GM12878 (cell line): Measurements from ENCODE around the gene NTPCR.

Experiments
- BCL11A ChIP-seq: IDR thresholded peaks from 2 replicates; pipeline ENCODE4 v1.6.1; 2011; ENCODE audit warnings: low read depth, low read length
- BMI1 ChIP-seq: fragments of 450-650 bp; IDR thresholded peaks from 2 replicates; pipeline ENCODE4 v1.6.1; 2016; ENCODE audit warnings: mild to moderate bottlenecking, moderate library complexity, borderline replicate concordance
- CTCF ChIP-seq, 3 experiments: IDR thresholded peaks in 2 of 3; conservative IDR thresholded peaks in 1 of 3; 2 replicates each; pipeline ENCODE4 v1.5.1; 2011; ENCODE audit warnings: low read depth in 3 of 3, low read length in 3 of 3, mild to moderate bottlenecking in 3 of 3, control low read depth in 2 of 3, moderate library complexity in 2 of 3, inconsistent platforms in 1 of 3, mixed read lengths in 1 of 3; ENCODE audit not compliant: control insufficient read depth in 2 of 3, insufficient read depth in 1 of 3; ENCODE audit errors: extremely low read depth in 1 of 3
- EGR1 ChIP-seq, 2 experiments: IDR thresholded peaks; 1 replicate in 1 of 2; 2 replicates in 1 of 2; pipeline ENCODE4 v1.6.1; 2011 to 2012; ENCODE audit warnings: low read depth in 2 of 2, low read length in 2 of 2, borderline replicate concordance in 1 of 2, mild to moderate bottlenecking in 1 of 2, moderate library complexity in 1 of 2
- EP300 ChIP-seq, 2 experiments: fragments of 150-350 bp in 1 of 2; IDR thresholded peaks; 2 replicates each; pipeline ENCODE4 v1.6.1; 2011 to 2012; ENCODE audit warnings: low read depth in 2 of 2, low read length in 2 of 2, borderline replicate concordance in 1 of 2, improper control_type of control experiment in 1 of 2, inconsistent platforms in 1 of 2; ENCODE audit not compliant: control insufficient read depth in 1 of 2
- NBN ChIP-seq: fragments of 450-650 bp; IDR thresholded peaks from 2 replicates; pipeline ENCODE4 v1.6.1; 2016
- POU2F2 ChIP-seq: IDR thresholded peaks from 3 replicates; pipeline ENCODE4 v1.6.1; 2011; ENCODE audit warnings: low read depth, mild to moderate bottlenecking, low read length, borderline replicate concordance

- TF ChIP-seq BMI1 (no peak), NBN (no peak), POU2F2 (no peak), CTCF (IDR thresholded peaks at IDR 0.05 in 2 of 3, conservative IDR thresholded peaks at IDR 0.05 in 1 of 3; ENCODE audit: control insufficient read depth in 2 of 3, extremely low read depth in 1 of 3, insufficient read depth in 1 of 3, low read depth in 3 of 3, low read length in 3 of 3) (no peak), EGR1 (IDR thresholded peaks at IDR 0.05; ENCODE audit: borderline replicate concordance in 1 of 2, low read depth in 2 of 2, low read length in 2 of 2) (no peak), EP300 (IDR thresholded peaks at IDR 0.05; ENCODE audit: borderline replicate concordance in 1 of 2, control insufficient read depth in 1 of 2, low read depth in 2 of 2, low read length in 2 of 2) (no peak), BCL11A (no peak)
These were observed 18.6 kb downstream of the NTPCR start for GRCh38 chr1:232968965-232969364.
